ENCODE results near the gene PPP1R37.

Gene PPP1R37

GRCh38 chr19:45170146-45171106 is 77.4 kb downstream of the PPP1R37 start:
- no peak for DNase-seq (ENCODE audit: low read depth)
- H3K4me3 ChIP-seq (ENCODE audit: low read depth, low read length): no peak overlapping the region
- TF ChIP-seq CTCF (IDR thresholded peaks at IDR 0.05; ENCODE audit: insufficient read depth, low read depth, low read length, missing control alignments): no peak

- TF ChIP-seq CTCF (IDR thresholded peaks at IDR 0.05; ENCODE audit: insufficient read depth, low read depth, low read length, missing control alignments): no peak
- no peak overlapping the region for H3K4me3 ChIP-seq (ENCODE audit: low read depth, low read length)
- DNase-seq (ENCODE audit: low read depth): no peak
Measured at GRCh38 chr19:45171211-45171623, 78.2 kb downstream of the PPP1R37 start.

GRCh38 chr19:45172173-45172572 is 79.2 kb downstream of the PPP1R37 start:
- TF ChIP-seq CTCF (IDR thresholded peaks at IDR 0.05; ENCODE audit: insufficient read depth, low read depth, low read length, missing control alignments): no peak
- no peak overlapping the region for H3K4me3 ChIP-seq (ENCODE audit: low read depth, low read length)
- DNase-seq (ENCODE audit: low read depth): no peak

GRCh38 chr19:45172611-45173208 is 79.7 kb downstream of the PPP1R37 start:
- TF ChIP-seq CTCF (IDR thresholded peaks at IDR 0.05; ENCODE audit: insufficient read depth, low read depth, low read length, missing control alignments): no peak
- no peak for DNase-seq (ENCODE audit: low read depth)
- H3K4me3 ChIP-seq (ENCODE audit: low read depth, low read length): no peak overlapping the region

GRCh38 chr19:45173816-45174215 is 80.8 kb downstream of the PPP1R37 start:
- DNase-seq (ENCODE audit: low read depth): no peak
- no peak for TF ChIP-seq CTCF (IDR thresholded peaks at IDR 0.05; ENCODE audit: insufficient read depth, low read depth, low read length, missing control alignments)
- H3K4me3 ChIP-seq (ENCODE audit: low read depth, low read length): no peak overlapping the region

- no peak for DNase-seq (ENCODE audit: low read depth)
- no peak for TF ChIP-seq CTCF (IDR thresholded peaks at IDR 0.05; ENCODE audit: insufficient read depth, low read depth, low read length, missing control alignments)
- no peak overlapping the region for H3K4me3 ChIP-seq (ENCODE audit: low read depth, low read length)
Measured at GRCh38 chr19:45175515-45176345, 82.8 kb downstream of the PPP1R37 start.

All from GM12865 (cell line).